ENCODE results near the gene BCAS1. TPM values are rescaled to one million over a fixed set of nuclear protein-coding genes. Genes with fewer than 3 reads are reported as not detected.
A peak's percentile ranks its signal among the peaks of the same experiment; 100 is the strongest.

BCAS1 gene
- total RNA-seq, 1 donor from 2014 or later, result not detected

DNA sequence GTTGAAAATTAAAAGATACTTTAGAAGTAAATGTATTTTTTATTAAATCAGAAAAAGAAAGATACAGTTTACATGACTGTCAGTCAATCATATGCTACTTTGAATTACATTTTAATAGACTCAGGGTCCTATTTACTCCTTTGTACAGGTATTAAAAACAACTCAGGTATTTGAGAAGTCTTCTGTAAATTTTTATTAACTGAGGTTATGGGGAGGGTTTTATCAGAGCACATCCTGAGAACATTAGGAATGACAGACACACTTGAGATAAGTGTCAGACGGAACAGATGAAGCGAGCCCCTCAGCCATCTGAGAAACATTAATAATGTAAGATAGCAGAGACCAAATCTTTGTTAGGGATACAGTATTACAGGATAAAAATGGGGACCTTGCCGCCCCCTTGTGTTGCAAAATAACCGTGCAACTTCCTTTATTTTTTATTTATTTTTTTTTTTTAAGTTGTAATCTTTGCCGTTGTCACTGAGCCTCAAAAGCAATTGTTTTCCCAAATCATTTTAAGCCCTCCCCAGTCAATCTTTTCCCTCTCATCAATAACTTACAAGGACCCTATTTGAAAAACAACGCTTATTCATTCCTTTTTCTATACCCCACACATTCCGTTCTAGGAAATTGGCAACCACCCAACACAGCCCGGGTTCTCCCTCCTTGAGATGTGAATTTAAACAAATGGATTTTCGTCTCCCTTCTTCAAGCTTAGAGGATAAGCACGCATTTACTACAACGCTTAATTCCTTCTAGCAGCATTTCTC, 126.7 kb downstream of the BCAS1 start:
- Histone ChIP-seq H3K4me3 (ENCODE audit: low read depth, low read length) (no peak overlapping the region), H3K27me3 (ENCODE audit: control insufficient read depth, insufficient read depth, low read length) (no peaks in the 10 kb centered on the region), H3K36me3 (ENCODE audit: control insufficient read depth, insufficient read depth, low read length) (no peaks in the 10 kb centered on the region)
- TF ChIP-seq, protein P1, sequence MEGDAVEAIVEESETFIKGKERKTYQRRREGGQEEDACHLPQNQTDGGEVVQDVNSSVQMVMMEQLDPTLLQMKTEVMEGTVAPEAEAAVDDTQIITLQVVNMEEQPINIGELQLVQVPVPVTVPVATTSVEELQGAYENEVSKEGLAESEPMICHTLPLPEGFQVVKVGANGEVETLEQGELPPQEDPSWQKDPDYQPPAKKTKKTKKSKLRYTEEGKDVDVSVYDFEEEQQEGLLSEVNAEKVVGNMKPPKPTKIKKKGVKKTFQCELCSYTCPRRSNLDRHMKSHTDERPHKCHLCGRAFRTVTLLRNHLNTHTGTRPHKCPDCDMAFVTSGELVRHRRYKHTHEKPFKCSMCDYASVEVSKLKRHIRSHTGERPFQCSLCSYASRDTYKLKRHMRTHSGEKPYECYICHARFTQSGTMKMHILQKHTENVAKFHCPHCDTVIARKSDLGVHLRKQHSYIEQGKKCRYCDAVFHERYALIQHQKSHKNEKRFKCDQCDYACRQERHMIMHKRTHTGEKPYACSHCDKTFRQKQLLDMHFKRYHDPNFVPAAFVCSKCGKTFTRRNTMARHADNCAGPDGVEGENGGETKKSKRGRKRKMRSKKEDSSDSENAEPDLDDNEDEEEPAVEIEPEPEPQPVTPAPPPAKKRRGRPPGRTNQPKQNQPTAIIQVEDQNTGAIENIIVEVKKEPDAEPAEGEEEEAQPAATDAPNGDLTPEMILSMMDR (IDR thresholded peaks at IDR 0.05; ENCODE audit: insufficient read depth, low read length, severe bottlenecking), result peak; percentile 50
- DNase-seq (ENCODE audit: low read depth), result peak; percentile 30
- FAIRE-seq, result no peak

DNA sequence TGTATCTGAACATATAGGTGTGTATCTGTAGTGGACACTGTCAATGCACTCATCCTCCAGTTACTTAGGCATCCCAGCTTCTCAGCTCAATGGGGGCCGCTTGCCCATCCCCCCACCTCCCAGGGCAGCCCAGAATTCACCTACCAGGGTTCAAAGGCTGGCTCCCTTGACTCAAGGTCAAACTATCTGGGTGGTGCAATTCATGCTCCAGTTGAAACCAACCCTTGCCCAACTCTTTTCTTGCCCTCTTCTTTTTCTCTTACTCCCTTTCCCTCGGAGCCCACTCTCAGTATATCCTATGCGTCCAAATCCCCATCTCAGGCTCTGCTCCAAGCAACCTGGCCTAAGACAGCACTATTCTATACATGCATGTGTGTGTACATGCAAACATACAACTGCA, 127.4 kb downstream of the BCAS1 start:
- no peak for DNase-seq (ENCODE audit: low read depth)
- no peaks in the 10 kb centered on the region for H3K36me3 ChIP-seq (ENCODE audit: control insufficient read depth, insufficient read depth, low read length)
- no peak overlapping the region for H3K4me3 ChIP-seq (ENCODE audit: low read depth, low read length)
- H3K27me3 ChIP-seq (ENCODE audit: control insufficient read depth, insufficient read depth, low read length), result no peaks in the 10 kb centered on the region
- FAIRE-seq, result no peak
- TF ChIP-seq, protein P1 (IDR thresholded peaks at IDR 0.05; ENCODE audit: insufficient read depth, low read length, severe bottlenecking), result no peak

DNA sequence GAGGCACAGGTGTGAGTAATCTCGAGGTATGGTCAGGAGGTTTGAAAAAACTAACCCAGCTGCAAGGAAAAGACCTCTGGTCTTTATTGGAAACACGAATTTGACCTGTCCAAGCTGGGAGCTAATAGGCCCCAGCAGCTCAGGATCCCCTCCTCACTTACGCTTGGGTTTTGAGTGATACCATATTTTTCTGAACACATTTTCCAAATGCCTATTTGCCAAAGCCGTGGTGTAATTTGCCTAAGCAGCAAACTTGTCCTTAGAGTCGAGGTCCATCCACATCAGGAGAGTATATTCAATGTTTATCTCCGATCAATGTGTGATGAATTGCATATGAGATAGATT, 128.0 kb downstream of the BCAS1 start:
- Histone ChIP-seq H3K4me3 (ENCODE audit: low read depth, low read length) (no peak overlapping the region), H3K27me3 (ENCODE audit: control insufficient read depth, insufficient read depth, low read length) (no peaks in the 10 kb centered on the region), H3K36me3 (ENCODE audit: control insufficient read depth, insufficient read depth, low read length) (no peaks in the 10 kb centered on the region)
- TF ChIP-seq, protein P1 (IDR thresholded peaks at IDR 0.05; ENCODE audit: insufficient read depth, low read length, severe bottlenecking), result no peak
- FAIRE-seq, result no peak
- DNase-seq (ENCODE audit: low read depth), result no peak

DNA sequence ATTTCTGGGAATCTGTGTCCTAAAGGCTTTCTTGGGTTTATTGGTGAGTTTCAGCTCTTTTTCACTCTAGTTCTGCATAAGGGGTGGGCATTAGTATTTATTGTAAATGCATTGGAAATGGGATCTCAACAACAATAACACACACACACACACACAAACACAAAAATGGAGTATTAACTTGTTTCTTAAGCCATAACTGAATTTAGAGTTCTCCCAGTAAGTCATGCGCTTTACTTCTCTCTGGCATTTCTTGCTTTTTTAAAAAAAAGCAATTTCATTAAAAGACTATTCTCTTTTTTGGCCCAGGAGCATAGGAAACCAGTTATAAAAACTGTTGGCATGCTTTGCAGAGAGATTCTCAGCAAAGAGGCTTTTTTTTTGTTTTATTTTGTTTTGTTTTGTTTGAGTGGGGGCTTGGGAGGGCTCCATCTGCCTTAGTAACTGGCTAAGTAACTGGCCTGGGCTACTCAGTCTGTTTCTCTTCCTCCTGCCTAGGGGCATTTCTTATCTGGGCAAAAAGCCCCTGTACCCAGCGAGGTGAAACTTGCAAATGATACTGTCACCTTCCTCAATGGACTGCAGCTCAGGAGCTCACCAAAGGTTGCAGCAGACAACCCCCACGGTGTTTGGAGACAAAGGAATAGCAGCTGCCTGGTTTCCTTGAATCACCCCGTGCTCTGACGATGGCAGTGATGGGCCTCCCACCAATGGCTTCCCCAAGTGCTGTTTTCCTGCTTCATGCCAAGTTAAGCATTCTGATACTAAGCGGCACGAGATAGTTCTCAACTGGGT, 128.5 kb downstream of the BCAS1 start:
- DNase-seq (ENCODE audit: low read depth) (peak; percentile 57), FAIRE-seq (no peak)
- TF ChIP-seq, protein P1 (IDR thresholded peaks at IDR 0.05; ENCODE audit: insufficient read depth, low read length, severe bottlenecking), result no peak
- Histone ChIP-seq H3K27me3 (ENCODE audit: control insufficient read depth, insufficient read depth, low read length) (no peaks in the 10 kb centered on the region), H3K4me3 (ENCODE audit: low read depth, low read length) (no peak overlapping the region), H3K36me3 (ENCODE audit: control insufficient read depth, insufficient read depth, low read length) (no peaks in the 10 kb centered on the region)

DNA sequence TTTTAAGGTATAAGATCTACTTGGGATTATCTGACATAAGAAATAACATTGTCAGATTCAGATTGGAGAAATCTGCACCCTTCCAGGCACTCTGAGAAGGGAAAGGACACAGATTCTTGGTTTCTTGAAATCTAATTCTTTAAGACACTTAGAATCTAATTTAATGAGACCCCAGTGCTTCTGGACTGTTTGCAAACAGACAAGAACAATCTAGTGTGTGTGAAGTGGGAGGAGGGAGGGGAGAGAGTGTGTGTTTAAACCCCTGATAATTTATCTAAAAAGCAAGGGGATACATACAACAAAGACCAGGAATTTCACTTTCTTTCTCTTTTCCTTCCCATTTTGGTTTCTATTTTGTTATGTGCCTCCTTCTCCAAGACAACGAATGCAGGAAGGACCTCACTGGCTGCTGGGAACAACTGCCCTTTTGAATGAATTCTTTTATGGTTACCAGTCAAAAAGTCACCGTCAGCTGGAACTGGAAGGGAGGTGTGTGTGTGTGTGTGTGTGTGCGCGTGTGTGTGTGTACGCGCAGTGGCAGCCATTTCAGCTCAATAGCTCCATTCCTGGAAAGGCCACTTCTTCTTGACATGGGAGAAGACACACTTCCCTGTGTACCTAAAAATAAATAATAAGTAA, 129.4 kb downstream of the BCAS1 start:
- Histone ChIP-seq H3K36me3 (ENCODE audit: control insufficient read depth, insufficient read depth, low read length) (no peaks in the 10 kb centered on the region), H3K4me3 (ENCODE audit: low read depth, low read length) (no peak overlapping the region), H3K27me3 (ENCODE audit: control insufficient read depth, insufficient read depth, low read length) (no peaks in the 10 kb centered on the region)
- FAIRE-seq (no peak), DNase-seq (ENCODE audit: low read depth) (peak; percentile 46)
- TF ChIP-seq, protein P1 (IDR thresholded peaks at IDR 0.05; ENCODE audit: insufficient read depth, low read length, severe bottlenecking), result no peak

Measured in bronchial epithelial cell (primary cell).